LNCAP (cell line): ENCODE results near the gene LYPD4.

ENCODE experiments used
- CTCF ChIP-seq: fragments of 450-650 bp; IDR thresholded peaks from 2 replicates; pipeline ENCODE4 v1.5.1; 2017; ENCODE audit warnings: mild to moderate bottlenecking

Gene LYPD4

GRCh38 chr19:41853344-41853743, 8.9 kb upstream of the LYPD4 start:
- TF ChIP-seq CTCF: no peak

- no peak for TF ChIP-seq CTCF
Measured at GRCh38 chr19:41851456-41851855, 7.0 kb upstream of the LYPD4 start.

- TF ChIP-seq CTCF: no peak
Measured at GRCh38 chr19:41850381-41850780, 5.9 kb upstream of the LYPD4 start.

- no peak for TF ChIP-seq CTCF
Measured at GRCh38 chr19:41849067-41849466, 4.6 kb upstream of the LYPD4 start.

- TF ChIP-seq CTCF: no peak
Measured at GRCh38 chr19:41848666-41849065, 4.2 kb upstream of the LYPD4 start.

- no peak for TF ChIP-seq CTCF
Measured at GRCh38 chr19:41847351-41848105, 3.0 kb upstream of the LYPD4 start.

GRCh38 chr19:41845051-41845590, 638 bp upstream of the LYPD4 start:
- TF ChIP-seq CTCF: no peak

GRCh38 chr19:41845001-41845050, 343 bp upstream of the LYPD4 start, which contains the start of gene DMRTC2:
TSS of gene DMRTC2 (plus strand) at chr19:41845042. CDS start at chr19:41847429, 2,387 bp downstream.
- TF ChIP-seq CTCF: no peak
